ENCODE measurements around the gene FGFR1OP2.
A peak's percentile ranks its signal among the peaks of the same experiment; 100 is the strongest.
"Not testable (repeated sequence)": the region's sequence is repeated elsewhere in the genome, so short reads cannot be mapped to it uniquely, and the experiment has no call there.

The FGFR1OP2 gene

GRCh38 chr12:26937863-26938700 lies at the start of gene FGFR1OP2, which contains the start of gene INTS13:
Gene FGFR1OP2, plus strand, starts transcription at chr12:26938470. Its CDS starts 15,689 bp downstream, at chr12:26954159.
Gene INTS13, minus strand, starts transcription at chr12:26937981. Its CDS starts 1,178 bp downstream, at chr12:26936803.
- peak; percentile 99 for DNase-seq

DNA sequence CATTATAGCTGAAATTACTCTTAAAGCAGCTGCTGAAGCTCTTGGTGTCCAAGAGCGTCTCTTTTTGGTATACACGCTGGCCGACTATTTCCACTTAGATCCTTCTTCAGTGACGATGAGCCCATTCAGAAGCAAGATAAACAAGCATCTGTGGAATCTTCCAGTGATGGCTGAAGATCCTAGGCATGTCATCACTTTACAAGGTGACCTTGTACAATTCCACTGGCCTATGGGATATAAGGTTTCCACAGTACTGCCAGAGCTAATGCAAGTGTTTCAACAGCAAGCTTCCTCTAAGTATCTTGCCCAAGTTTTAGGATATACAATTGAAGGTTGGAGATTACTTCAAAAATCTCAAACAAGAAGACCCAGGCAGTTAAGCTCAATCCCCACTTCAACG lies 47.5 kb upstream of the FGFR1OP2 start:
- no peak for DNase-seq

DNA sequence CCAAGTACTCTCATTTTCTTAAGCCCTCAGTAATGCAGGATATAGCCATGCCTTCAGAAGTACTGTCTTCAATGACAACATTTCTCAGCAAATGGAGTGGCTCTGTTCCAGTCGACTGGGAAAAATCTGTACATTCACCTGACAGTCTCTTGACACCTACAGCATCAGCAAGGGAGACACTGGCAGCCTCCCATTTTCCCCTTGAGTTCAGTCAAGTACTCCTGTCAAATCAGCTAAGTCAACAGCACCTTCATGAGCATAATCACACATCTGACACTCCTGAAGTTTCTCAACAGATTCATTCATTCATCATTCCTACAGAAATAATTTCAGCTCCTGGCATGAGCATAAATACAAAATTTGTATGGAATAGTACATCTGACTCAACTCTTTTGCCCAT lies 46.6 kb upstream of the FGFR1OP2 start:
- DNase-seq, result no peak

DNA sequence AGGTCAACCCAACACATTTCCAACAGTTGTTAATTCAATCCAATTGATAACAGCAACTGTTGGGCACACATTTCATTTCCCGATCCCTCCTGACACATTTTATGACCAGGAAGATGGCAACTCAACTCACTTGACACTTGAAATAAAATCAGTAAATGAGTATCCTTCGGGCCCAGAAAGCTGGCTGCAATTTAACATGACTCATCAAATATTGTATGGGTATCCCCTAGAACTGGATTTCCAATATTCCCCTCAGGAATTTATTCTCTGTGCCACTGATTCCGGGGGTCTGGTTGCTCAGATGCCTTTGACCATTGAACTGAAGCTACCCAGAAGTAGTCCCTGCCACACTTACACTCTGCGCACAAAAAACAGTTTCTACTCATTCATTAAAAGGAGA lies 42.6 kb upstream of the FGFR1OP2 start:
- DNase-seq, result no peak

- DNase-seq, result no peak
Observed at GRCh38 chr12:26896913-26897312, 41.4 kb upstream of the FGFR1OP2 start.

DNA sequence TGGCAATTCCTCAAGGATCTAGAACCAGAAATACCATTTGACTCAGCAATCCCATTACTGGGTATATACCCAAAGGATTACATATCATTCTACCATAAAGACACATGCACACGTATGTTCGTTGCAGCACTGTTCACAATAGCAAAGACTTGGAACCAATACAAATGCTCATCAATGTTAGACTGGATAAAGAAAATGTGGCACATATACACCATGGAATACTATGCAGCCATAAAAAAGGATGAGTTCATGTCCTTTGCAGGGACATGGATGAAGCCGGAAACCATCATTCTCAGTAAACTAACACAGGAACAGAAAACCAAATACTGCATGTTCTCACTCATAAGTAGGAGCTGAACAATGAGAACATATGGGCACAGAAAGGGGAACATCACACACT lies 34.9 kb upstream of the FGFR1OP2 start:
- DNase-seq, result not testable (repeated sequence)

GRCh38 chr12:26906024-26906423 lies 32.2 kb upstream of the FGFR1OP2 start:
- DNase-seq, result no peak

DNA sequence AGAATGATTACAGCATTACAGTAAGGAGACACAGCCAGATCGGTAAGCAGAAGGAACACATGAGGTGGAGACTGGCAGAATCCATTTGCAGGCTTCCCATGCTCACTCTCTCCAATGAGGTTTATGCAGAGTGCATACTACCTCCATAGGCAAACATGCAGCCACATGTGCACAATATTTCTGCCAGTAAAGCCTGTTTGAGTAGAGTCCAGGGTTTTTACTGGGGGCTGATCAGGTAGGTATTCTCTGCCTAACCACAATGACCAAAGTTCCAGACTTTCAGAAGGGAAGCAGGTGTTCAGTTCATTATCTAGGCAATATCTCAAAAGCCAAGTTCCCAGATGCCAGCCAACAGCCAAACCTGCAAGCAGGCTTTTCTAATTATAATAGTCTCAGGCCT lies 31.6 kb upstream of the FGFR1OP2 start:
- peak; percentile 8 for DNase-seq

- DNase-seq, result no peak
Observed at GRCh38 chr12:26918321-26919215, 19.7 kb upstream of the FGFR1OP2 start.

- no peak for DNase-seq
Observed at GRCh38 chr12:26919216-26919555, 19.1 kb upstream of the FGFR1OP2 start.

DNA sequence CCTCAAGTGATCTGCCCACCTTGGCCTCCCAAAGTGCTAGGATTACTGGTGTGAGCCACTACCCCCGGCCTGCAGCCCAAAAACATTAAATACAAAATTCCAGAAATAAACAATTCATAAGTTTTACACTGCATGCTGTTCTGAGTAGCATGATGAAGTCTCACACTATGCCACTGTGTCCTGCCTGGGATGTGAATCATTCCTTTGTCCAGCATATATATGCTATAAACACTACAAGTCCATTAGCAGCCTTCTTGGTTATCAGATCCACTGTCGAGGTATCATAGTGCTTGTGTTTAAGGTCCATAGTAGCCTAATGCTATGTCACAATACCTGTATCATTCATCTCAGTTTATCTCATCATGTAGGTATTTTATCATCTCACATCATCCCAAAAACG lies 16.4 kb upstream of the FGFR1OP2 start:
- DNase-seq, result no peak

GRCh38 chr12:26928661-26929060 lies 9.6 kb upstream of the FGFR1OP2 start:
- no peak for DNase-seq

- DNase-seq, result no peak
Observed at GRCh38 chr12:26929590-26929989, 8.7 kb upstream of the FGFR1OP2 start.

GRCh38 chr12:26935636-26936378 lies 2.5 kb upstream of the FGFR1OP2 start:
- peak; percentile 62 for DNase-seq

GRCh38 chr12:26936559-26937442 lies 1.5 kb upstream of the FGFR1OP2 start:
- peak; percentile 68 for DNase-seq

DNA sequence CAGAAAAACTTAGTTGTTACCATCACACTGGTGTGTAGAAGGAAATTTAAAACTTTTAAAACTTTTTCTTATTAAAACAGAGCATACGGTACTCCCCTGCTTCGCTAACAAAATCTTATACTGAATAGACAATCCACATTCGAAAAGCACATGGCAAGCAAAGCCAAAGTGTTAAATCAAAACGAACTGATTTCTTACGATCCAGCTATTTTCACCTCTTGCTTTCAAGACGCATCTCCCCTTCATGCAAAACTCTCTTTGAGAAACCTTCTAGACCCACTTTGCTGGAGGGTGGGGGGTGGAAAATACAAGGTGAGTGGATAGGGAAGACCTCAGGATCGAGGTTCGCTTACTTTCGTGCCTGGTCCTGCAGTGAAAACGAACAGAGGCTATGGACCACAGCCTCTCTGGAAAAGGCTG lies 817 bp upstream of the FGFR1OP2 start:
- DNase-seq, result no peak

DNA sequence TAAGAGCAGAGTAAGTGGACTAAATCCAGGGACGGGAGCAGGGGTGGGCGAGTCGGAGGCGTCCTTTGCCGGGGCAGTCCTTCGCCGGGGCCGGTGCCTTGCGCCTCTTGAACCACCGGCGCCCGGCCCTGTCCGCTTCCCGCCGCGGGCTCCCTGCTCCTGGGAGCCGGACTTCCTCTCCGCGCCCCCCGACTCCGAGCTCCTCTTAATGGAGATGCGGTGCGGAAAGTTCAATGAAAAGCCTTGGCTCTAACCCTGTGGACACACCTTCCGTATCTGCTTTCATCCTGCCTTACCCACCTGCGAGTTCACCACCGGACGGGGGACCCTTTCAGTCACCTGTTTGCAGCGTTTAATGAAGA lies 412 bp downstream of the FGFR1OP2 start:
- peak; percentile 75 for DNase-seq

- peak; percentile 66 for DNase-seq
Observed at GRCh38 chr12:26939192-26939832, 1.0 kb downstream of the FGFR1OP2 start.

DNA sequence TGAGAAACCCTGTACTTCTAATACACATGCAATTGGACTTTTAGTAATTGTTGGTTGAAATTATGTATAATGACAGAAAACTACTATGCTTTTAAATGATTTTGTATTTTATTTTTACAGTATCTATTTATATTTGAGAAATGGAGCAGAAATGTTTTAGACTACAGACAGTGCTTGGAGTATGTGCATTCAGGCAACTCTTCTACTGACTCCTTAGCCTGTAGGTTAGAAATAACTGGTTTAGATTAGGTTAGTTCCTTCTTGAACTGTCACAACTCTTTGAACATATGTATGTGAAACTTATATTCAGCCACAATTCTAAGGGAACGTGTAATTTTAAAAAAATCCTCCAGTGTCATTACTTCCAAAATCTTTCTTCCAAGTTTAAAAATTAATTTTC lies 1.7 kb downstream of the FGFR1OP2 start:
- peak; percentile 75 for DNase-seq

DNA sequence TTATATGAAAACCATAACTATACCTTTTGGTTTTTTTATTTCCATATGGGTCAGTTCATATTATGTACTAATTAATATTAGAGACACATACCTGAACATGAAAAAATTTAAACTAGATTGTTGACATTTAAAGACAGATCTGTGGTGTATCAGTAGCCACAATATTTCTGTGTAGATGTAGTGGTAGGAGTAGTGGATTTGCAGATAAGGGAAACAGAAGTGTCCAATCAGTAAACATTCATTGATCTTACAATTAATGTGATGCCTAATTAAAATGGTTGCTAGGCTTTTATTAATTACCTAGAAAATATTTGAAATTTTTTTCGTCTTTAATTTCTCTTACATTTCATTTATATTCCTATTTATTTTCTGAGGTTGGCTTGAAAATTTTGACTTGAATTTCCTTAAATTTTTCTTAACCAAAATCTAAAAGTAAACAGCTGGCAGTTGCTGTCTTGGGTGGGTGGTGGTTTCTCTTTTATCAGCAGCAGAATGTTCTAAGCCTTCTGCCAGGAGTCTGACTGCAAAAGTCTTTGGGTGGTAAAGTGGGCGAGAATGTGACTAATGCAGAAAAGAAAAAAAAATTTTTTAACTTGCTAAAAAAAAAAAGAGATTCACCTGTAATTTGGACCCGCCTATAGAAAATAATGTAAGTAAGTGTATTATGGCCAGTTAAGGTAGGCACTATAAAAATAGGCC lies 2.4 kb downstream of the FGFR1OP2 start:
- peak; percentile 64 for DNase-seq

DNA sequence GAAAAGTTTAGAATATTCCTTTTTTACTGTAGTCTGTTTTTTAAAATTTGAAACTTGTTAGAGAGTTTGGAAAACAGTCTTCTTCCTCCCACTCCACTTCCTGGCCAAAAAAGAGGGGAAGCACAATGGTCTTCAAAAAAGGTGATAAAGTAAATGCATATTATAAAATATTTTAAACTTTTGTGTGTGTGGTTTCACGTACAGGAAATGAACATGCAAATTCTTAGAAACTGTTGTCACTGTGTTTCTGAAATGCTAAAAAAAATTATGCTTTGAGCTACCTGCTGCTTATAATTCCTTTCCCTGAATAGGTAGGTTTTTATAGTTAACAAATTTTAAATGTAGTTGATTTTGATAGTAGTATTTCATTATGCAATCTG lies 2.9 kb downstream of the FGFR1OP2 start:
- DNase-seq, result peak; percentile 54
